HG03135 (cell line): ENCODE data around the gene ZNF625.
"Not testable (repeated sequence)": the region's sequence is repeated elsewhere in the genome, so short reads cannot be mapped to it uniquely, and the experiment has no call there.

ENCODE experiments used
- ATAC-seq: cut with Tn5 transposase; IDR thresholded peaks from one replicate; pipeline ENCODE4 v1.9.1; 2021; ENCODE audit warnings: mild to moderate bottlenecking, moderate library complexity; ENCODE audit not compliant: unreplicated experiment

The ZNF625 gene

GRCh38 chr19:12139269-12139668 lies 17.3 kb downstream of the ZNF625 start:
- ATAC-seq, result no peak

GRCh38 chr19:12137221-12137940 lies 19.2 kb downstream of the ZNF625 start:
- no peak for ATAC-seq

GRCh38 chr19:12133069-12133468 lies 23.5 kb downstream of the ZNF625 start:
- no peak for ATAC-seq

- no peak for ATAC-seq
These were observed 29.8 kb downstream of the ZNF625 start for GRCh38 chr19:12126707-12127106.

- no peak for ATAC-seq
These were observed 39.1 kb downstream of the ZNF625 start for GRCh38 chr19:12117201-12117970.

- no peak for ATAC-seq
These were observed 43.4 kb downstream of the ZNF625 start for GRCh38 chr19:12113121-12113520.

GRCh38 chr19:12112701-12113100 lies 43.8 kb downstream of the ZNF625 start:
- no peak for ATAC-seq

- ATAC-seq, result no peak
These were observed 44.4 kb downstream of the ZNF625 start for GRCh38 chr19:12111943-12112637.

- no peak for ATAC-seq
These were observed 45.4 kb downstream of the ZNF625 start for GRCh38 chr19:12111176-12111575.

GRCh38 chr19:12103909-12104308 lies 52.6 kb downstream of the ZNF625 start:
- ATAC-seq, result not testable (repeated sequence)

- no peak for ATAC-seq
These were observed 58.5 kb downstream of the ZNF625 start for GRCh38 chr19:12098040-12098439.

- no peak for ATAC-seq
These were observed 61.3 kb downstream of the ZNF625 start for GRCh38 chr19:12095111-12095790.
